Mucosa of descending colon (tissue), 3 donors: Measurements from ENCODE around the gene ADCY5. TPM values are rescaled to one million over a fixed set of nuclear protein-coding genes. Genes with fewer than 3 reads are reported as not detected.

Experiments
- ATAC-seq: fragments of 200-7000 bp; cut with Tn5 transposase; one replicate; pipeline ENCODE4 v1.9.1; 2020; ENCODE audit warnings: mild to moderate bottlenecking, moderate library complexity
- DNase-seq, 3 donors: peaks; one replicate each; pipeline ENCODE4 v3.0.0-alpha.2; 2020
- H3K36me3 ChIP-seq: fragments of 200-600 bp; one replicate; pipeline ENCODE4 v1.8.0; 2021; ENCODE audit warnings: low read depth, mild to moderate bottlenecking
- H3K4me1 ChIP-seq: fragments of 200-600 bp; one replicate; pipeline ENCODE4 v1.8.0; 2021; ENCODE audit warnings: low read depth, mild to moderate bottlenecking
- H3K4me3 ChIP-seq: fragments of 200-600 bp; one replicate; pipeline ENCODE4 v1.8.0; 2021; ENCODE audit warnings: mild to moderate bottlenecking
- H3K9me3 ChIP-seq: fragments of 200-600 bp; one replicate; pipeline ENCODE4 v1.8.0; 2021; ENCODE audit warnings: mild to moderate bottlenecking
- intact Hi-C, 2 donors: fragments of 100-400 bp; cut with DNase I in 1 of 2; cut with micrococcal nuclease in 1 of 2; formaldehyde crosslinking; loops; one replicate each; pipeline versions ENCODE4 v1.11.0 to v1.11.1; 2022; cut with DNase I, micrococcal nuclease
- total RNA-seq, 3 donors: library from RNA; stranded (reverse); fragmentation: NEBNext Ultra II Directional in 2 of 3; extraction: Animal tissue kit (Norgen Biotek cat#: 25700) in 2 of 3; gene quantifications; one replicate each; pipeline versions ENCODE4 v1.2.1 to v1.2.4, GENCODE V29; 2021 to 2023
- TF ChIP-seq, protein P1 (sequence below): fragments of 200-600 bp; IDR thresholded peaks from one replicate; pipeline ENCODE4 v1.8.0; 2022; ENCODE audit warnings: antibody characterized with exemption, mild to moderate bottlenecking
- donor health status: DM: no; HTN: no; CAD: no; lungs with moderate emphysema.
- donor health status: DM: no; HTN: no; CAD: no.
- donor health status: DM: no; HTN: yes; CAD: no.

The ADCY5 gene
- total RNA-seq, 3 donors from 2014 or later, result 7.8 to 72.6 (median 12.6) TPM

GRCh38 chr3:123424999-123425712 lies 23.7 kb downstream of the ADCY5 start:
- H3K4me1 ChIP-seq, result peaks cover 29% of the 10 kb centered on the region

GRCh38 chr3:123424321-123424998 lies 24.4 kb downstream of the ADCY5 start:
- no peak overlapping the region for H3K4me3 ChIP-seq
- DNase-seq (no peak), ATAC-seq (no peak)
- H3K4me1 ChIP-seq, result peaks cover 26% of the 10 kb centered on the region
- no peaks in the 10 kb centered on the region for H3K36me3 ChIP-seq
- H3K9me3 ChIP-seq, result no peaks in the 10 kb centered on the region
- TF ChIP-seq, protein P1, sequence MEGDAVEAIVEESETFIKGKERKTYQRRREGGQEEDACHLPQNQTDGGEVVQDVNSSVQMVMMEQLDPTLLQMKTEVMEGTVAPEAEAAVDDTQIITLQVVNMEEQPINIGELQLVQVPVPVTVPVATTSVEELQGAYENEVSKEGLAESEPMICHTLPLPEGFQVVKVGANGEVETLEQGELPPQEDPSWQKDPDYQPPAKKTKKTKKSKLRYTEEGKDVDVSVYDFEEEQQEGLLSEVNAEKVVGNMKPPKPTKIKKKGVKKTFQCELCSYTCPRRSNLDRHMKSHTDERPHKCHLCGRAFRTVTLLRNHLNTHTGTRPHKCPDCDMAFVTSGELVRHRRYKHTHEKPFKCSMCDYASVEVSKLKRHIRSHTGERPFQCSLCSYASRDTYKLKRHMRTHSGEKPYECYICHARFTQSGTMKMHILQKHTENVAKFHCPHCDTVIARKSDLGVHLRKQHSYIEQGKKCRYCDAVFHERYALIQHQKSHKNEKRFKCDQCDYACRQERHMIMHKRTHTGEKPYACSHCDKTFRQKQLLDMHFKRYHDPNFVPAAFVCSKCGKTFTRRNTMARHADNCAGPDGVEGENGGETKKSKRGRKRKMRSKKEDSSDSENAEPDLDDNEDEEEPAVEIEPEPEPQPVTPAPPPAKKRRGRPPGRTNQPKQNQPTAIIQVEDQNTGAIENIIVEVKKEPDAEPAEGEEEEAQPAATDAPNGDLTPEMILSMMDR, result no peak
- intact Hi-C loops, result no loop called here

More at GRCh38 chr3:123424999-123425712, 23.7 kb downstream of the ADCY5 start:
- intact Hi-C loops, result no loop called here
- TF ChIP-seq, protein P1, result no peak
- no peak overlapping the region for H3K4me3 ChIP-seq
- H3K9me3 ChIP-seq, result no peaks in the 10 kb centered on the region
- DNase-seq, result no peak
- no peaks in the 10 kb centered on the region for H3K36me3 ChIP-seq
- ATAC-seq, result no peak

- TF ChIP-seq, protein P1, result no peak
- ATAC-seq (no peak), DNase-seq (no peak)
- Histone ChIP-seq H3K9me3 (no peaks in the 10 kb centered on the region), H3K4me1 (peaks cover 21% of the 10 kb centered on the region), H3K4me3 (no peak overlapping the region), H3K36me3 (no peaks in the 10 kb centered on the region)
- intact Hi-C loops, result no loop called here
Observed at GRCh38 chr3:123423806-123424205, 25.1 kb downstream of the ADCY5 start.

DNA sequence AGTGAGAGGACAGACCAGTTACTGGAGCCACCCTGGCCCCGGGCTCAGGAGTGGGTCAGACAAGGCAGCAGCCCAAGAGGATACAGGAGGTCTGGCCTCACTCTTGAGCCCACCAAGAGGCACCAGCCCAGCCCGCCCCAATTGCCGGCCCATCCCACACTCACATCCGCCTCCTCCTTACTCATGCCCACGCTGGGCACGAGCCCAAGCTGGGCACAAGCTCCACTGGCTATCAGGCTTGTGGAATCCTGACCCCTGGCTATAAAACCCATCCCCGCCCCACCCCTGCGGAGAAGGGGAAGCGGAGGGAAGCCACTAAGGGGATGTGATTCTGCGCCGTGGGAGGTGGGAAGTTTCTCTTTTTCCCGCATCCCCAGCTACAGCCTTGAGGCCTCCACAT lies 25.9 kb downstream of the ADCY5 start:
- intact Hi-C loops, result no loop called here
- DNase-seq (peak; percentile 77 to 88 (median 80)), ATAC-seq (peak; percentile 85)
- Histone ChIP-seq H3K9me3 (no peaks in the 10 kb centered on the region), H3K4me3 (no peak overlapping the region), H3K36me3 (no peaks in the 10 kb centered on the region), H3K4me1 (peaks cover 21% of the 10 kb centered on the region)
- TF ChIP-seq, protein P1, result no peak

- ATAC-seq (no peak), DNase-seq (no peak)
- H3K36me3 ChIP-seq, result no peaks in the 10 kb centered on the region
- TF ChIP-seq, protein P1, result no peak
- peaks cover 21% of the 10 kb centered on the region for H3K4me1 ChIP-seq
- H3K4me3 ChIP-seq, result no peak overlapping the region
- no peaks in the 10 kb centered on the region for H3K9me3 ChIP-seq
- intact Hi-C loops, result no loop called here
Observed at GRCh38 chr3:123422457-123422856, 26.4 kb downstream of the ADCY5 start.
